Sigmoid colon (tissue), 4 donors: Measurements from ENCODE around the gene GRIP1.

ENCODE experiments used
- CTCF ChIP-seq, 4 experiments: fragments of 450-650 bp in 3 of 4; fragments of 200-600 bp in 1 of 4; IDR thresholded peaks; one replicate each; pipeline ENCODE4 v1.5.1; 2016 to 2019; ENCODE audit warnings: antibody characterized with exemption in 4 of 4, mild to moderate bottlenecking in 3 of 4, moderate library complexity in 2 of 4
- EP300 ChIP-seq, 4 donors: sonication (generic); formaldehyde crosslinking; IDR thresholded peaks; one replicate each; pipeline ENCODE4 v1.6.1; 2017; ENCODE audit warnings: antibody characterized with exemption in 4 of 4
- POLR2A ChIP-seq, 2 donors: fragments of 450-650 bp; IDR thresholded peaks; one replicate each; pipeline ENCODE4 v1.6.1; 2016; ENCODE audit warnings: antibody characterized with exemption in 2 of 2, mild to moderate bottlenecking in 2 of 2, moderate library complexity in 2 of 2

- TF ChIP-seq CTCF (IDR thresholded peaks at IDR 0.05) (no peak), EP300 (IDR thresholded peaks at IDR 0.05) (no peak), POLR2A (IDR thresholded peaks at IDR 0.05) (no peak)
Observed at GRCh38 chr12:66321435-66321834, 357.4 kb downstream of the GRIP1 start.
